ENCODE results near the gene TMEM88.

Gene TMEM88

GRCh38 chr17:7844292-7845154 is 10.3 kb upstream of the TMEM88 start:
- no peak for DNase-seq (ENCODE audit: low read depth, low spot score)
- ChIA-PET CTCF (interaction anchor here (1.0 to 7.0 kb wide), 15 partner anchors 9 to 315 kb away, joined by 3 to 36 read pairs (median 6); partner anchors contain the start of genes KDM6B and NAA38), POLR2A (interaction anchor here (0.8 to 4.9 kb wide), 5 partner anchors 9 to 78 kb away, joined by 3 to 48 read pairs (median 3); partner anchors contain the start of genes CYB5D1 and NAA38)
- peak overlapping the region; percentile 73 for H3K4me3 ChIP-seq (ENCODE audit: low read depth, low read length)
- TF ChIP-seq, protein P1, sequence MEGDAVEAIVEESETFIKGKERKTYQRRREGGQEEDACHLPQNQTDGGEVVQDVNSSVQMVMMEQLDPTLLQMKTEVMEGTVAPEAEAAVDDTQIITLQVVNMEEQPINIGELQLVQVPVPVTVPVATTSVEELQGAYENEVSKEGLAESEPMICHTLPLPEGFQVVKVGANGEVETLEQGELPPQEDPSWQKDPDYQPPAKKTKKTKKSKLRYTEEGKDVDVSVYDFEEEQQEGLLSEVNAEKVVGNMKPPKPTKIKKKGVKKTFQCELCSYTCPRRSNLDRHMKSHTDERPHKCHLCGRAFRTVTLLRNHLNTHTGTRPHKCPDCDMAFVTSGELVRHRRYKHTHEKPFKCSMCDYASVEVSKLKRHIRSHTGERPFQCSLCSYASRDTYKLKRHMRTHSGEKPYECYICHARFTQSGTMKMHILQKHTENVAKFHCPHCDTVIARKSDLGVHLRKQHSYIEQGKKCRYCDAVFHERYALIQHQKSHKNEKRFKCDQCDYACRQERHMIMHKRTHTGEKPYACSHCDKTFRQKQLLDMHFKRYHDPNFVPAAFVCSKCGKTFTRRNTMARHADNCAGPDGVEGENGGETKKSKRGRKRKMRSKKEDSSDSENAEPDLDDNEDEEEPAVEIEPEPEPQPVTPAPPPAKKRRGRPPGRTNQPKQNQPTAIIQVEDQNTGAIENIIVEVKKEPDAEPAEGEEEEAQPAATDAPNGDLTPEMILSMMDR (IDR thresholded peaks at IDR 0.05; ENCODE audit: insufficient read depth, low read length, missing control alignments) = no peak

- H3K4me3 ChIP-seq (ENCODE audit: low read depth, low read length) = no peak overlapping the region
- TF ChIP-seq, protein P1 (IDR thresholded peaks at IDR 0.05; ENCODE audit: insufficient read depth, low read length, missing control alignments) = no peak
- ChIA-PET POLR2A (interaction anchor here (0.8 to 4.9 kb wide), 5 partner anchors 10 to 77 kb away, joined by 3 to 48 read pairs (median 3); partner anchors contain the start of genes CYB5D1 and NAA38), CTCF (interaction anchor here (1.0 to 7.0 kb wide), 14 partner anchors 8 to 314 kb away, joined by 3 to 36 read pairs (median 6); partner anchors contain the start of genes KDM6B and NAA38)
- no peak for DNase-seq (ENCODE audit: low read depth, low spot score)
Observed at GRCh38 chr17:7845359-7846062, 9.4 kb upstream of the TMEM88 start.

GRCh38 chr17:7846063-7846735 is 8.7 kb upstream of the TMEM88 start:
- ChIA-PET CTCF (interaction anchor here (1.0 to 7.0 kb wide), 8 partner anchors 11 to 103 kb away, joined by 3 to 36 read pairs (median 7); partner anchors contain the start of genes KDM6B and NAA38), POLR2A (interaction anchor here (4.9 kb wide), 1 partner anchor 10 kb away, joined by 48 read pairs; the partner anchor contains the start of genes CYB5D1 and NAA38)
- DNase-seq (ENCODE audit: low read depth, low spot score) = no peak
- TF ChIP-seq, protein P1 (IDR thresholded peaks at IDR 0.05; ENCODE audit: insufficient read depth, low read length, missing control alignments) = no peak
- no peak overlapping the region for H3K4me3 ChIP-seq (ENCODE audit: low read depth, low read length)

GRCh38 chr17:7846765-7847661 is 7.9 kb upstream of the TMEM88 start:
- H3K4me3 ChIP-seq (ENCODE audit: low read depth, low read length) = no peak overlapping the region
- ChIA-PET POLR2A (interaction anchor here (0.9 kb wide), 1 partner anchor 13 kb away, joined by 3 read pairs; no protein-coding TSS in a partner anchor), CTCF (interaction anchor here (1.1 to 7.0 kb wide), 6 partner anchors 12 to 104 kb away, joined by 3 to 36 read pairs (median 6); partner anchors contain the start of gene KDM6B)
- TF ChIP-seq, protein P1 (IDR thresholded peaks at IDR 0.05; ENCODE audit: insufficient read depth, low read length, missing control alignments) = no peak
- no peak for DNase-seq (ENCODE audit: low read depth, low spot score)

DNA sequence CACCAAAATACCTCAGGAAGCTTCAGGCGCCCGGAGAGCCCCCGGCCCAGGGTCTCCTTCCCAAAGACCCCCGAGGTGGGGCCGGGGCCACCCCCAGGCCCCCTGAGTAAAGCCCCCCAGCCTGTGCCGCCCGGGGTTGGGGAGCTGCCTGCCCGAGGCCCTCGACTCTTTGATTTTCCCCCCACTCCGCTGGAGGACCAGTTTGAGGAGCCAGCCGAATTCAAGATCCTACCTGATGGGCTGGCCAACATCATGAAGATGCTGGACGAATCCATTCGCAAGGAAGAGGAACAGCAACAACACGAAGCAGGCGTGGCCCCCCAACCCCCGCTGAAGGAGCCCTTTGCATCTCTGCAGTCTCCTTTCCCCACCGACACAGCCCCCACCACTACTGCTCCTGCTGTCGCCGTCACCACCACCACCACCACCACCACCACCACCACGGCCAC is 6.7 kb upstream of the TMEM88 start:
- ChIA-PET CTCF (interaction anchor here (0.9 to 2.1 kb wide), 4 partner anchors 9 to 105 kb away, joined by 3 to 6 read pairs (median 5); no protein-coding TSS in a partner anchor), POLR2A (interaction anchor here (0.9 kb wide), 1 partner anchor 14 kb away, joined by 3 read pairs; no protein-coding TSS in a partner anchor)
- no peak overlapping the region for H3K4me3 ChIP-seq (ENCODE audit: low read depth, low read length)
- TF ChIP-seq, protein P1 (IDR thresholded peaks at IDR 0.05; ENCODE audit: insufficient read depth, low read length, missing control alignments) = no peak
- DNase-seq (ENCODE audit: low read depth, low spot score) = no peak
